ENCODE results near the gene ANKRD62. TPM values are rescaled to one million over a fixed set of nuclear protein-coding genes. Genes with fewer than 3 reads are reported as not detected.

Gene ANKRD62
- total RNA-seq, 1 experiment from 2014 or later = not detected

DNA sequence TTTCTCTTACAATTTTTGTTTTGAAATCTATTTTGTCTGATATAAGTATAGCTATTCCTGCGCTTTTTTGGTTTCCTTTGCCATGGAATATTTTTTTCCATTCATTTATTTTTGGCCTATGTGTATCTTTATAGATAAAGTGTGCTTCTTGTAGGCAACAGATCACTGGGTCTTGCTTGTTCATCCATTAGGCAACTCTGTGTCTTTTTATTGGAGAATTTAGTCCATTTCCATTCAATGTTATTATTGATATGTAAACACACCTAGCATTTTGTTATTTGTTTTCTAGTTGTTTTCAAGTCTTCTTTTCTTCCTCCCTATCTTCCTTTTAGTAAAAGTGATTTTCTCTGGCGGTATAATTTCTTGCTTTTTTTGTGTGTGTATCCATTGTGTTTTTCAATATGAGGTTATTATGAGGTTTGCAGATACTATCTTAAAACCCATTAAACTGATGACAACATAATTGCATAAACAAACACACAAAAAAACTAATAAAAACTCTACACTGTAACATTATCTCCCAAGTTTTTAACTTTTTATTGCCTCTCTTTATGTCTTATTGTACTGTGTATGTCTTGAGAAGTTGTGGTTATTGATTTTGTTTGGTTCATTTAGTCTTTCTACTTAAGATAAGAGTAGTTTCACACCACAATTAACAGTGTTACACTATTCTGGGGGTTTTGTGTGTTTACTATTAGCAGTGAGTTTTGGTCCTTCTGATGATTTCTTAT, 71.6 kb downstream of the ANKRD62 start:
- intact Hi-C loops (cut with micrococcal nuclease; ENCODE audit: unreplicated experiment) = no loop called here
- H3K27me3 Mint-ChIP-seq (ENCODE audit: insufficient read depth, unreplicated experiment) = peaks cover 6% of the 10 kb centered on the region
- H3K27ac Mint-ChIP-seq (ENCODE audit: unreplicated experiment) = no peak overlapping the region
- POLR2A ChIA-PET = interaction anchor here (1.0 kb wide), 1 partner anchor 10 kb away, joined by 4 read pairs; no protein-coding TSS in a partner anchor
- Histone ChIP-seq H3K9me3 (no peaks in the 10 kb centered on the region), H3K4me1 (no peaks in the 10 kb centered on the region), H3K4me3 (ENCODE audit: low read depth, low read length) (no peak overlapping the region), H3K27me3 (replicated peaks; ENCODE audit: control insufficient read depth, insufficient read depth, low read length) (no peaks in the 10 kb centered on the region), H3K36me3 (ENCODE audit: control insufficient read depth, insufficient read depth, low read length) (no peaks in the 10 kb centered on the region)
- no peak overlapping the region for H3K4me3 Mint-ChIP-seq (ENCODE audit: unreplicated experiment)
- CTCF ChIA-PET = no interaction called here
- TF ChIP-seq, protein P1, sequence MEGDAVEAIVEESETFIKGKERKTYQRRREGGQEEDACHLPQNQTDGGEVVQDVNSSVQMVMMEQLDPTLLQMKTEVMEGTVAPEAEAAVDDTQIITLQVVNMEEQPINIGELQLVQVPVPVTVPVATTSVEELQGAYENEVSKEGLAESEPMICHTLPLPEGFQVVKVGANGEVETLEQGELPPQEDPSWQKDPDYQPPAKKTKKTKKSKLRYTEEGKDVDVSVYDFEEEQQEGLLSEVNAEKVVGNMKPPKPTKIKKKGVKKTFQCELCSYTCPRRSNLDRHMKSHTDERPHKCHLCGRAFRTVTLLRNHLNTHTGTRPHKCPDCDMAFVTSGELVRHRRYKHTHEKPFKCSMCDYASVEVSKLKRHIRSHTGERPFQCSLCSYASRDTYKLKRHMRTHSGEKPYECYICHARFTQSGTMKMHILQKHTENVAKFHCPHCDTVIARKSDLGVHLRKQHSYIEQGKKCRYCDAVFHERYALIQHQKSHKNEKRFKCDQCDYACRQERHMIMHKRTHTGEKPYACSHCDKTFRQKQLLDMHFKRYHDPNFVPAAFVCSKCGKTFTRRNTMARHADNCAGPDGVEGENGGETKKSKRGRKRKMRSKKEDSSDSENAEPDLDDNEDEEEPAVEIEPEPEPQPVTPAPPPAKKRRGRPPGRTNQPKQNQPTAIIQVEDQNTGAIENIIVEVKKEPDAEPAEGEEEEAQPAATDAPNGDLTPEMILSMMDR (IDR thresholded peaks at IDR 0.05; ENCODE audit: insufficient read depth in 1 of 2, low read depth in 1 of 2, low read length in 1 of 2, severe bottlenecking in 1 of 2, unreplicated experiment in 1 of 2) = no peak
- DNase-seq = no peak
- no peaks in the 10 kb centered on the region for H3K4me1 Mint-ChIP-seq (ENCODE audit: low read depth, unreplicated experiment)
- H3K36me3 Mint-ChIP-seq (ENCODE audit: insufficient read depth, unreplicated experiment) = no peaks in the 10 kb centered on the region
- no peaks in the 10 kb centered on the region for H3K9me3 Mint-ChIP-seq (ENCODE audit: unreplicated experiment)
- BruUV-seq (replicated peaks) = no TSS peak

Other genes with a start within 250 kb of the ANKRD62 start
- 45.2 and 56.5 TPM in 2 replicates for gene CHMP1B, start 242.4 kb upstream of the ANKRD62 start, total RNA-seq (2022)
- 47.4 and 52.6 TPM in 2 replicates for gene MPPE1, start 185.5 kb upstream of the ANKRD62 start, total RNA-seq (2022)
- gene IMPA2, start 112.3 kb upstream of the ANKRD62 start, total RNA-seq (2022) = 66.1 and 79.9 TPM in 2 replicates
- gene CIDEA, start 160.5 kb downstream of the ANKRD62 start, total RNA-seq (2022) = not detected in 2 replicates
- 138 and 149 TPM in 2 replicates for gene TUBB6, start 214.4 kb downstream of the ANKRD62 start, total RNA-seq (2022)

Measured in Caco-2 (cell line).